Suprapubic skin (tissue), 4 donors: Measurements from ENCODE around the gene LRRC4C. TPM values are rescaled to one million over a fixed set of nuclear protein-coding genes. Genes with fewer than 3 reads are reported as not detected.

ENCODE experiments used
- DNase-seq, 2 donors: peaks; one replicate each; pipeline ENCODE4 v3.0.0-alpha.2; 2019; ENCODE audit warnings: low spot score in 2 of 2
- H3K27ac ChIP-seq: fragments of 200-600 bp; sonication (generic); one replicate; pipeline ENCODE4 v1.5.1; 2019
- H3K27me3 ChIP-seq: fragments of 200-600 bp; sonication (generic); one replicate; pipeline ENCODE4 v1.5.1; 2019
- H3K36me3 ChIP-seq: fragments of 200-600 bp; sonication (generic); one replicate; pipeline ENCODE4 v1.5.1; 2019
- H3K4me1 ChIP-seq: fragments of 200-600 bp; sonication (generic); one replicate; pipeline ENCODE4 v1.5.1; 2019
- H3K4me3 ChIP-seq: fragments of 200-600 bp; sonication (generic); one replicate; pipeline ENCODE4 v1.5.1; 2019; ENCODE audit warnings: mild to moderate bottlenecking
- H3K9me3 ChIP-seq: fragments of 200-600 bp; sonication (generic); one replicate; pipeline ENCODE4 v1.5.1; 2019
- EP300 ChIP-seq: sonication (generic); formaldehyde crosslinking; IDR thresholded peaks from one replicate; pipeline ENCODE4 v1.6.1; 2017; ENCODE audit warnings: antibody characterized with exemption
- POLR2A ChIP-seq, 2 donors: fragments of 450-650 bp; IDR thresholded peaks; one replicate each; pipeline ENCODE4 v1.6.1; 2017; ENCODE audit warnings: antibody characterized with exemption in 2 of 2, mild to moderate bottlenecking in 2 of 2, moderate library complexity in 2 of 2
- POLR2AphosphoS5 ChIP-seq, 3 donors: sonication (generic); formaldehyde crosslinking; IDR thresholded peaks; one replicate each; pipeline ENCODE4 v1.6.1; 2017; ENCODE audit warnings: antibody characterized with exemption in 3 of 3
- WGBS: methylation state at CpG from one replicate; pipeline ENCODE4 v1.1.5; 2018; 5-methylcytosine and 5-hydroxymethylcytosine counted together
- total RNA-seq, 4 donors: library from RNA; depleted of rRNA; stranded (reverse); fragments of >200 nt; gene quantifications; one replicate each; pipeline ENCODE4 v1.1.0, GENCODE V29; 2016
- TF ChIP-seq, protein P1 (sequence below), 2 donors: fragments of 200-600 bp in 1 of 2; fragments of 450-650 bp in 1 of 2; sonication (generic) in 1 of 2; IDR thresholded peaks; one replicate each; pipeline ENCODE4 v1.5.1; 2016 to 2019; ENCODE audit warnings: antibody characterized with exemption in 2 of 2, mild to moderate bottlenecking in 1 of 2, moderate library complexity in 1 of 2

LRRC4C gene
- total RNA-seq: 1 to 10 TPM in 1 of 4 donors, under 1 TPM in 2, not detected in 1; 0.19 to 1.1 (median 0.60) TPM

GRCh38 chr11:41459465-41460401 lies at the start of gene LRRC4C:
LRRC4C (minus strand) TSS chr11:41459652.
- no peak within 1 kb of the TSS for H3K27ac ChIP-seq
- WGBS: 11% methylated on average over 19 of the region's 22 CpGs
- no peak for DNase-seq
- H3K4me1 ChIP-seq: peaks cover 6% of the 10 kb centered on the region
- H3K4me3 ChIP-seq: no peak within 1 kb of the TSS
- H3K27me3 ChIP-seq: peaks cover 18% of the 10 kb centered on the region
- TF ChIP-seq POLR2A (IDR thresholded peaks at IDR 0.05) (no peak), POLR2AphosphoS5 (IDR thresholded peaks at IDR 0.05) (no peak), EP300 (no peak)
- TF ChIP-seq, protein P1, sequence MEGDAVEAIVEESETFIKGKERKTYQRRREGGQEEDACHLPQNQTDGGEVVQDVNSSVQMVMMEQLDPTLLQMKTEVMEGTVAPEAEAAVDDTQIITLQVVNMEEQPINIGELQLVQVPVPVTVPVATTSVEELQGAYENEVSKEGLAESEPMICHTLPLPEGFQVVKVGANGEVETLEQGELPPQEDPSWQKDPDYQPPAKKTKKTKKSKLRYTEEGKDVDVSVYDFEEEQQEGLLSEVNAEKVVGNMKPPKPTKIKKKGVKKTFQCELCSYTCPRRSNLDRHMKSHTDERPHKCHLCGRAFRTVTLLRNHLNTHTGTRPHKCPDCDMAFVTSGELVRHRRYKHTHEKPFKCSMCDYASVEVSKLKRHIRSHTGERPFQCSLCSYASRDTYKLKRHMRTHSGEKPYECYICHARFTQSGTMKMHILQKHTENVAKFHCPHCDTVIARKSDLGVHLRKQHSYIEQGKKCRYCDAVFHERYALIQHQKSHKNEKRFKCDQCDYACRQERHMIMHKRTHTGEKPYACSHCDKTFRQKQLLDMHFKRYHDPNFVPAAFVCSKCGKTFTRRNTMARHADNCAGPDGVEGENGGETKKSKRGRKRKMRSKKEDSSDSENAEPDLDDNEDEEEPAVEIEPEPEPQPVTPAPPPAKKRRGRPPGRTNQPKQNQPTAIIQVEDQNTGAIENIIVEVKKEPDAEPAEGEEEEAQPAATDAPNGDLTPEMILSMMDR (IDR thresholded peaks at IDR 0.05): no peak
- no peaks in the 10 kb centered on the region for H3K36me3 ChIP-seq
- H3K9me3 ChIP-seq: no peaks in the 10 kb centered on the region

DNA sequence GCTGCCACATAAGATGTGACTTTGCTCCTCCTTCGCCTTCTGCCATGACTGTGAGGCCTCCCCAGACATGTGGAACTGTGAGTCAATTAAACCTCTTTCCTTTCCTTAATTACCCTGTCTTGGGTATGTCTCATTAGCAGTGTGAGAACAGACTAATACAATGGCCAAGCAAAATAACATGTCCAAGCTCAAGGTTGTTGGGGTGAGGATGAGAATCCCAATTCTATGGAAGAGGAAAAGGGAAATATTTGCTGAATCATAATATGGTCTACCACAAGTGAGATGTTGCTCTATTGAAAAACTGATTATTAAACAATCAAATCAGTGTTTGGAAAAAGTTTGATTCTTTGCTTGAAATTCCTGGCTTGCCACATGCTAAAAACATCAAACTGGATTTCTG lies 48.7 kb upstream of the LRRC4C start:
- no peaks in the 10 kb centered on the region for H3K9me3 ChIP-seq
- H3K27me3 ChIP-seq: no peaks in the 10 kb centered on the region
- no peak for DNase-seq
- H3K36me3 ChIP-seq: no peaks in the 10 kb centered on the region
- no peak overlapping the region for H3K27ac ChIP-seq
- 83% methylated on average over 1 of the region's 1 CpG for WGBS
- H3K4me3 ChIP-seq: no peak overlapping the region
- H3K4me1 ChIP-seq: no peaks in the 10 kb centered on the region
- TF ChIP-seq POLR2AphosphoS5 (IDR thresholded peaks at IDR 0.05): no peak
- no peak for TF ChIP-seq EP300
- TF ChIP-seq, protein P1 (IDR thresholded peaks at IDR 0.05): no peak
- no peak for TF ChIP-seq POLR2A (IDR thresholded peaks at IDR 0.05)

DNA sequence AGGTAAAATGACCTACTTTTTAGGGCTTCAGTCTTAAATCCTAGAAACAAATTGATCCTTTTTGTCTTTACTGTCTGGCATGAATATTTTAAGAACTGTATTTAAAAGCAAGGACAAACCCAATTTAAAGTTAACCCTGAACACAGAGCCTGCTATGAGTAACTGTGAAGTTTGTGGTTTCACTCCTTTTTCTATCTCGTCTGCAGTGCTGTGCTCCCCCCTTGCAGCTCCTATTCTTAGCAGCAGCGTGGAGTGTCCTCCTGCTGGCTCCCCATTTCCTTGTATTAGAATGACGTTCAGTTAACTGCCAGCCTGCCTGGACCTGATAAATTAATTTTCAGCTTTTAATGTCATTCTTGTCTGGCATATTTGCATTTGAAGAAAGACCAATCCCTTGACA lies 40.0 kb upstream of the LRRC4C start:
- Histone ChIP-seq H3K9me3 (no peaks in the 10 kb centered on the region), H3K4me1 (peaks cover 3% of the 10 kb centered on the region), H3K36me3 (no peaks in the 10 kb centered on the region), H3K4me3 (no peak overlapping the region), H3K27ac (no peak overlapping the region), H3K27me3 (no peaks in the 10 kb centered on the region)
- no peak for DNase-seq
- 26% methylated on average over 3 of the region's 3 CpGs for WGBS
- TF ChIP-seq, protein P1 (IDR thresholded peaks at IDR 0.05): no peak
- no peak for TF ChIP-seq EP300
- no peak for TF ChIP-seq POLR2A (IDR thresholded peaks at IDR 0.05)
- TF ChIP-seq POLR2AphosphoS5 (IDR thresholded peaks at IDR 0.05): no peak

DNA sequence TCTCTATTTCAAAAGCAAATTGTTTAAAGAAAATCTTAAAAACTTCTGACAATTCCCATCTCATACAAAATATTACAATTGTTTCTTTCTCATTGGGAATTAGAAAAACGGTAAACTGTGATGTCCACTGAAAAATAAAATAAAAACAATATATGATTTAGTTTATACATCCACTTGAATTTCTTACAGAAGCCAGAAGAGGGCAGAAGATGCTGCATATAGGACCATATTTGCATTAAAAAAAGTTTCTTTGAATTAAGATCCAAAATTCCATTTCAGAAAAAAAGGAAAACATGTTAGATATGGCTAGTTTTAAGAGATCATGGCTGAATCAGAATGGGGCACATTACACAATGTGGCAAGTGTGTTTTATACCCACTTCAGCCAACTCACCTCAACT lies 39.3 kb upstream of the LRRC4C start:
- Histone ChIP-seq H3K36me3 (no peaks in the 10 kb centered on the region), H3K27me3 (no peaks in the 10 kb centered on the region), H3K4me1 (peaks cover 3% of the 10 kb centered on the region), H3K27ac (no peak overlapping the region), H3K4me3 (no peak overlapping the region), H3K9me3 (no peaks in the 10 kb centered on the region)
- no peak for TF ChIP-seq EP300
- TF ChIP-seq, protein P1 (IDR thresholded peaks at IDR 0.05): no peak
- no peak for TF ChIP-seq POLR2AphosphoS5 (IDR thresholded peaks at IDR 0.05)
- TF ChIP-seq POLR2A (IDR thresholded peaks at IDR 0.05): no peak
- WGBS: 4% methylated on average over 1 of the region's 1 CpG
- no peak for DNase-seq

GRCh38 chr11:41497974-41498373 lies 38.5 kb upstream of the LRRC4C start:
- WGBS: 7% methylated on average over 2 of the region's 2 CpGs
- no peak for DNase-seq
- Histone ChIP-seq H3K4me3 (no peak overlapping the region), H3K4me1 (peaks cover 3% of the 10 kb centered on the region), H3K27ac (no peak overlapping the region), H3K27me3 (no peaks in the 10 kb centered on the region), H3K9me3 (no peaks in the 10 kb centered on the region), H3K36me3 (no peaks in the 10 kb centered on the region)
- TF ChIP-seq POLR2AphosphoS5 (IDR thresholded peaks at IDR 0.05) (no peak), POLR2A (IDR thresholded peaks at IDR 0.05) (no peak), EP300 (no peak)
- TF ChIP-seq, protein P1 (IDR thresholded peaks at IDR 0.05): no peak
